Uterus (tissue), 4 donors: ENCODE measurements around the gene CDCA3. TPM values are rescaled to one million over a fixed set of nuclear protein-coding genes. Genes with fewer than 3 reads are reported as not detected.

Source experiments
- DNase-seq, 2 donors: peaks; one replicate each; pipeline ENCODE4 v3.0.0-alpha.2; 2019 to 2020
- H3K27ac ChIP-seq, 2 donors: fragments of 200-600 bp; sonication (generic); 1 replicate in 1 of 2; 2 replicates in 1 of 2; pipeline ENCODE4 v1.5.1; 2016 to 2018
- H3K27me3 ChIP-seq, 2 donors: fragments of 200-600 bp; sonication (generic); one replicate each; pipeline ENCODE4 v1.5.1; 2018 to 2019; ENCODE audit warnings: control low read depth in 1 of 2
- H3K36me3 ChIP-seq, 2 donors: fragments of 200-600 bp; sonication (generic); one replicate each; pipeline ENCODE4 v1.5.1; 2019; ENCODE audit warnings: control low read depth in 1 of 2
- H3K4me1 ChIP-seq, 2 donors: fragments of 200-600 bp; sonication (generic); one replicate each; pipeline ENCODE4 v1.5.1; 2018 to 2019; ENCODE audit warnings: control low read depth in 1 of 2
- H3K4me3 ChIP-seq, 2 donors: fragments of 200-600 bp; sonication (generic); 1 replicate in 1 of 2; 2 replicates in 1 of 2; pipeline ENCODE4 v1.5.1; 2018 to 2019; ENCODE audit warnings: mild to moderate bottlenecking in 1 of 2
- H3K9me3 ChIP-seq, 2 donors: fragments of 200-600 bp; sonication (generic); one replicate each; pipeline ENCODE4 v1.5.1; 2019; ENCODE audit warnings: control low read depth in 1 of 2
- POLR2A ChIP-seq, 2 donors: fragments of 450-650 bp; IDR thresholded peaks; one replicate each; pipeline ENCODE4 v1.6.1; 2016; ENCODE audit warnings: antibody characterized with exemption in 2 of 2, mild to moderate bottlenecking in 1 of 2, moderate library complexity in 1 of 2
- intact Hi-C: fragments of 100-400 bp; cut with DNase I; formaldehyde crosslinking; loops from one replicate; pipeline ENCODE4 v1.15.1; 2023; ENCODE audit warnings: low total_unique reads
- total RNA-seq, 4 donors: library from RNA; depleted of rRNA in 3 of 4; stranded (reverse); fragments of >200 nt in 3 of 4; gene quantifications; one replicate each; pipeline versions ENCODE4 v1.1.0 to v1.2.4, GENCODE V29; 2014 to 2023
- TF ChIP-seq, protein P1 (sequence below), 4 experiments: fragments of 200-600 bp in 2 of 4; fragments of 450-650 bp in 2 of 4; sonication (generic) in 2 of 4; IDR thresholded peaks; one replicate each; pipeline ENCODE4 v1.5.1; 2016 to 2019; ENCODE audit warnings: antibody characterized with exemption in 4 of 4, mild to moderate bottlenecking in 2 of 4, moderate library complexity in 1 of 4
- donor health status: DM: yes; HTN: yes; CAD: no.

The CDCA3 gene
- total RNA-seq, 4 donors from 2014 or later, result 0.76 to 9.6 TPM; not detected in 2

DNA sequence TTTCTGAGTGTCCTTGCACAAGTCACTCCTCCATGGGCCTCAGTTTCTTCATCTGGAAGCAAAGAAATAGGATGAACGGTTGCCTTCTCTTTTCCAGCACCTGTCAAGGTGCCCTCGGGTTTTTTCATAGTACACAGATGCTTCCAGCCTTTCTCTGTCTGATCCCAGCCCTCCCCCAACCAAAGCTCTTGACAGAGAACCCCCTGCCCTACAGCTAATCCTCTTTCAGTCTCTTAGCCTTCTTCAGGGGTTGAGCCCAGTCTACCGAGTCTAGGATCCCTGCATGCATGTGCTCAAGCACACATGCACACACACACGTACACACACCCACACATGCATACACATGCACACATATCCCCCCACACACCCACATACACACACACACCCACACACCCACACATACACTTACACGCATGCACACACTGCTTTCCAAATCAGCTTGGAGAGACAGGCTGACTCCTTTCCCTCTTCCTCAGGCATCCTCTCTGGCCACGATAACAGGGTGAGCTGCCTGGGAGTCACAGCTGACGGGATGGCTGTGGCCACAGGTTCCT lies 4.7 kb downstream of the CDCA3 start:
- Histone ChIP-seq H3K27me3 (no peaks in the 10 kb centered on the region), H3K36me3 (no peaks in the 10 kb centered on the region), H3K4me1 (no peaks in the 10 kb centered on the region), H3K4me3 (no peak overlapping the region), H3K27ac (no peak overlapping the region), H3K9me3 (no peaks in the 10 kb centered on the region)
- TF ChIP-seq, protein P1, sequence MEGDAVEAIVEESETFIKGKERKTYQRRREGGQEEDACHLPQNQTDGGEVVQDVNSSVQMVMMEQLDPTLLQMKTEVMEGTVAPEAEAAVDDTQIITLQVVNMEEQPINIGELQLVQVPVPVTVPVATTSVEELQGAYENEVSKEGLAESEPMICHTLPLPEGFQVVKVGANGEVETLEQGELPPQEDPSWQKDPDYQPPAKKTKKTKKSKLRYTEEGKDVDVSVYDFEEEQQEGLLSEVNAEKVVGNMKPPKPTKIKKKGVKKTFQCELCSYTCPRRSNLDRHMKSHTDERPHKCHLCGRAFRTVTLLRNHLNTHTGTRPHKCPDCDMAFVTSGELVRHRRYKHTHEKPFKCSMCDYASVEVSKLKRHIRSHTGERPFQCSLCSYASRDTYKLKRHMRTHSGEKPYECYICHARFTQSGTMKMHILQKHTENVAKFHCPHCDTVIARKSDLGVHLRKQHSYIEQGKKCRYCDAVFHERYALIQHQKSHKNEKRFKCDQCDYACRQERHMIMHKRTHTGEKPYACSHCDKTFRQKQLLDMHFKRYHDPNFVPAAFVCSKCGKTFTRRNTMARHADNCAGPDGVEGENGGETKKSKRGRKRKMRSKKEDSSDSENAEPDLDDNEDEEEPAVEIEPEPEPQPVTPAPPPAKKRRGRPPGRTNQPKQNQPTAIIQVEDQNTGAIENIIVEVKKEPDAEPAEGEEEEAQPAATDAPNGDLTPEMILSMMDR (IDR thresholded peaks at IDR 0.05), result no peak
- intact Hi-C loops, result no loop called here
- DNase-seq, result no peak

- Histone ChIP-seq H3K9me3 (no peaks in the 10 kb centered on the region), H3K27ac (no peak overlapping the region), H3K36me3 (no peaks in the 10 kb centered on the region), H3K4me3 (no peak overlapping the region), H3K4me1 (no peaks in the 10 kb centered on the region), H3K27me3 (no peaks in the 10 kb centered on the region)
- intact Hi-C loops, result no loop called here
- no peak for TF ChIP-seq POLR2A (IDR thresholded peaks at IDR 0.05)
- TF ChIP-seq, protein P1 (IDR thresholded peaks at IDR 0.05), result no peak
- no peak for DNase-seq
These were observed 5.7 kb downstream of the CDCA3 start for GRCh38 chr12:6845395-6845794.

DNA sequence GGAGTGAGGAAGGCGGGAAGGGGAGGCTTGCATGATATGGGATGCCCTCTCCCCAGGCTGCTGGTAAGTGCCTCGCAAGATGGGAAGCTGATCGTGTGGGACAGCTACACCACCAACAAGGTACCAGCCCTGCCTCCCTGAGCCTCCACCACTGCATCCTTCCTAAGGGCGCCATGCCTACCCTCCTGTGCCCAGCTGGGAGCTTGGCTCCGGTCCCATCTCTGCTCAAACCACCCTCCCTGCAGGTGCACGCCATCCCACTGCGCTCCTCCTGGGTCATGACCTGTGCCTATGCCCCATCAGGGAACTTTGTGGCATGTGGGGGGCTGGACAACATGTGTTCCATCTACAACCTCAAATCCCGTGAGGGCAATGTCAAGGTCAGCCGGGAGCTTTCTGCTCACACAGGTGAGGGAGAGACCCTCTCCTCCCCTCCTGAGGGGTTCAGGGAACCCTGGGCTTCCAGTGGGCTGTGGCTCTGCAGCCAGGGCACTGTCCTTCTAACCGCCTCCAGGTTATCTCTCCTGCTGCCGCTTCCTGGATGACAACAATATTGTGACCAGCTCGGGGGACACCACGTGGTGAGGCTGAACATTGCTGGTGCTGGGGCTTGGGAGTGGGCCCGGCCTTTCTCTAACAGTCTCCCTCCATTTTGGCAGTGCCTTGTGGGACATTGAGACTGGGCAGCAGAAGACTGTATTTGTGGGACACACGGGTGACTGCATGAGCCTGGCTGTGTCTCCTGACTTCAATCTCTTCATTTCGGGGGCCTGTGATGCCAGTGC lies 7.8 kb downstream of the CDCA3 start:
- Histone ChIP-seq H3K36me3 (no peaks in the 10 kb centered on the region), H3K9me3 (no peaks in the 10 kb centered on the region), H3K27me3 (no peaks in the 10 kb centered on the region), H3K27ac (no peak overlapping the region), H3K4me3 (no peak overlapping the region), H3K4me1 (no peaks in the 10 kb centered on the region)
- TF ChIP-seq, protein P1 (IDR thresholded peaks at IDR 0.05), result no peak
- TF ChIP-seq POLR2A (IDR thresholded peaks at IDR 0.05), result no peak
- no peak for DNase-seq
- intact Hi-C loops, result no loop called here

GRCh38 chr12:6842075-6842474 lies 9.0 kb downstream of the CDCA3 start:
- H3K27me3 ChIP-seq, result no peaks in the 10 kb centered on the region
- H3K9me3 ChIP-seq, result no peaks in the 10 kb centered on the region
- H3K36me3 ChIP-seq, result no peaks in the 10 kb centered on the region
- H3K27ac ChIP-seq, result no peak overlapping the region
- no peak overlapping the region for H3K4me3 ChIP-seq
- intact Hi-C loops, result no loop called here
- DNase-seq, result no peak
- no peak for TF ChIP-seq POLR2A (IDR thresholded peaks at IDR 0.05)
- TF ChIP-seq, protein P1 (IDR thresholded peaks at IDR 0.05), result no peak
- H3K4me1 ChIP-seq, result no peaks in the 10 kb centered on the region

- TF ChIP-seq POLR2A (IDR thresholded peaks at IDR 0.05), result no peak
- no peak for DNase-seq
- no peaks in the 10 kb centered on the region for H3K36me3 ChIP-seq
- H3K9me3 ChIP-seq, result no peaks in the 10 kb centered on the region
- no peak within 1 kb of the TSS for H3K4me3 ChIP-seq
- H3K4me1 ChIP-seq, result no peaks in the 10 kb centered on the region
- H3K27me3 ChIP-seq, result no peaks in the 10 kb centered on the region
- intact Hi-C loops, result no loop called here
- H3K27ac ChIP-seq, result no peak within 1 kb of the TSS
These were observed 10.1 kb downstream of the CDCA3 start, which contains the start of gene GNB3 for GRCh38 chr12:6840761-6841515. Gene GNB3 (plus strand): TSS chr12:6840925. CDS start chr12:6841288, 363 bp downstream.
